K562 (cell line): ENCODE measurements around the gene TTN. TPM values are rescaled to one million over a fixed set of nuclear protein-coding genes. Genes with fewer than 3 reads are reported as not detected.

Source experiments
- CBX3 ChIP-seq, 2 experiments: IDR thresholded peaks; 1 replicate in 1 of 2; 2 replicates in 1 of 2; pipeline ENCODE4 v1.6.1; 2012; ENCODE audit warnings: inconsistent platforms in 2 of 2, low read length in 2 of 2, borderline replicate concordance in 1 of 2, control low read depth in 1 of 2
- EHMT2 ChIP-seq: fragments of 450-650 bp; IDR thresholded peaks from 2 replicates; pipeline ENCODE4 v1.6.1; 2018; ENCODE audit warnings: antibody characterized with exemption
- EP400 ChIP-seq: fragments of 450-650 bp; IDR thresholded peaks from 2 replicates; pipeline ENCODE4 v1.6.1; 2017; ENCODE audit warnings: antibody characterized with exemption, mild to moderate bottlenecking, moderate library complexity
- ERF ChIP-seq: fragments of 450-650 bp; formaldehyde crosslinking; IDR thresholded peaks from 2 replicates; pipeline ENCODE4 v1.4.0; 2020; ENCODE audit warnings: mild to moderate bottlenecking, mixed read lengths
- FOSL1 ChIP-seq: fragments of 200-800 bp; sonication (Bioruptor generic); conservative IDR thresholded peaks from 2 replicates; pipeline ENCODE4 v1.6.1; 2016; ENCODE audit warnings: missing genetic modification characterization, missing compliant biosample characterization
- FOXK2 ChIP-seq, 2 experiments: fragments of 450-650 bp; IDR thresholded peaks in 1 of 2; conservative IDR thresholded peaks in 1 of 2; 2 replicates each; pipeline ENCODE4 v1.6.1; 2016; ENCODE audit warnings: low read depth in 2 of 2, mild to moderate bottlenecking in 1 of 2
- HMBOX1 ChIP-seq: sonication (generic); IDR thresholded peaks from 2 replicates; pipeline ENCODE4 v1.6.1; 2016
- LARP7 ChIP-seq: fragments of 450-650 bp; IDR thresholded peaks from 2 replicates; pipeline ENCODE4 v1.6.1; 2016
- MAX ChIP-seq: sonication (generic); formaldehyde crosslinking; IDR thresholded peaks from 2 replicates; pipeline ENCODE4 v1.9.0; 2022; ENCODE audit warnings: mild to moderate bottlenecking, missing genetic modification reagents
- MEIS2 ChIP-seq: fragments of 450-650 bp; IDR thresholded peaks from 2 replicates; pipeline ENCODE4 v1.6.1; 2014; ENCODE audit warnings: mild to moderate bottlenecking; ENCODE audit not compliant: partially characterized antibody
- MNT ChIP-seq, 2 experiments: fragments of 450-650 bp; conservative IDR thresholded peaks; 2 replicates each; pipeline ENCODE4 v1.6.1; 2017; ENCODE audit warnings: mild to moderate bottlenecking in 2 of 2, moderate library complexity in 2 of 2
- PBX2 ChIP-seq, 2 experiments: IDR thresholded peaks in 1 of 2; conservative IDR thresholded peaks in 1 of 2; 2 replicates each; pipeline ENCODE4 v1.6.1; 2016; ENCODE audit warnings: low read depth in 2 of 2, mild to moderate bottlenecking in 1 of 2, missing compliant biosample characterization in 1 of 2, missing genetic modification characterization in 1 of 2, moderate library complexity in 1 of 2
- PCBP2 ChIP-seq: fragments of 200-400 bp; formaldehyde crosslinking; IDR thresholded peaks from 2 replicates; pipeline ENCODE4 v1.6.1; 2018; ENCODE audit warnings: low read length, low read depth, mild to moderate bottlenecking, moderate library complexity; ENCODE audit not compliant: poor library complexity, severe bottlenecking
- PHF20 ChIP-seq: fragments of 450-650 bp; IDR thresholded peaks from 2 replicates; pipeline ENCODE4 v1.6.1; 2018; ENCODE audit not compliant: partially characterized antibody
- RNF219 ChIP-seq: fragments of 250-450 bp; sonication (Bioruptor Pico); IDR thresholded peaks from 2 replicates; pipeline ENCODE4 v1.5.0; 2022; ENCODE audit warnings: mild to moderate bottlenecking
- SMARCA4 ChIP-seq: fragments of 450-650 bp; IDR thresholded peaks from 2 replicates; pipeline ENCODE4 v1.6.1; 2016
- polyA plus RNA-seq, 8 experiments: library from polyadenylated mRNA; depleted of rRNA in 4 of 8; stranded (reverse) in 5 of 8; unstranded in 3 of 8; fragments of >200 nt; fragmentation: Nextera tagmentation in 2 of 8; fragmentation: Illumina TruSeq in 1 of 8; extraction: Ambion mirVana in 2 of 8; extraction: Trizol in 1 of 8; gene quantifications; 2 replicates each; pipeline versions ENCODE4 v1.2.1 to v1.2.3, GENCODE V29; 2011 to 2014; ENCODE audit warnings: inconsistent platforms in 1 of 8, missing spikeins in 1 of 8
- total RNA-seq, 7 experiments: library from RNA; depleted of rRNA in 6 of 7; stranded (reverse); fragments of >200 nt in 6 of 7; fragmentation: Illumina TruSeq in 2 of 7; extraction: Trizol in 2 of 7; gene quantifications; 2 replicates each; pipeline versions ENCODE4 v1.2.1 to v1.2.3, GENCODE V29; 2011 to 2021; ENCODE audit warnings: low replicate concordance in 1 of 7

The TTN gene
- total and polyA plus RNA-seq, 9 of the 15 experiments (the other 6 are each of a cell fraction or from before 2014, with no cell fraction given), result under 0.01 to 0.20 (median 0.04) TPM; not detected in 1

DNA sequence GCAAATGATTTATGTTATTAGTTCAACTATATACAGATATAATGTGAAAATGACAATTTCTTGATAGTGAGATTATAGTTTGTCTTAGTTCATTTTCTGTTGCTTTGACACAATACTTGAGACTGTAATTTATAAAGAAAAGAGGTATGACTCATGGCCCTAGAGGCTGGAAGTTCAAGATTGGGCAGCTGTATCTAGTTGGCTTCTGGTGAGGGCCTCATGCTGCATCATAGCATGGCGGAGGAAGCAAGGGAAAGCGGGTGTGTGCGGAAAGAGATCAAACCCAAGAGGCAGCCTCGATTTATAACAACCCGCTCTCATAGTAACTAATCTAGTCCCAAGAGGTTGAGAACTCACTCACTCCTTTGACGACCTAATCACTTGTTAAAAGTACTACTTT, 315.6 kb downstream of the TTN start (continued):
- no peak for TF ChIP-seq PBX2 (CRISPR knock-in tag; IDR thresholded peaks at IDR 0.05; ENCODE audit: low read depth)
- TF ChIP-seq PBX2 (tag; conservative IDR thresholded peaks at IDR 0.05; ENCODE audit: low read depth), result 0 out of 2 replicates have a peak, but pooled peaks have one; percentile 15
- TF ChIP-seq EHMT2, result peak; percentile 50; the same call in 1 of the 2 replicates
- TF ChIP-seq EP400, result peak; percentile 21; the same call in 1 of the 2 replicates
- TF ChIP-seq PCBP2, result no peak
- 0 out of 2 replicates have a peak, but pooled peaks have one; percentile 38 for TF ChIP-seq ERF
- TF ChIP-seq FOXK2 (conservative IDR thresholded peaks at IDR 0.05 in 1 of 2, IDR thresholded peaks at IDR 0.05 in 1 of 2; ENCODE audit: low read depth in 2 of 2), result no peak
- TF ChIP-seq MNT (conservative IDR thresholded peaks at IDR 0.05), result 0 out of 4 replicates have a peak, but pooled peaks of 1 of the 2 experiments have one; percentile 34
- TF ChIP-seq LARP7, result no peak
- no peak for TF ChIP-seq RNF219 (CRISPR knock-in tag)
- TF ChIP-seq HMBOX1, result peak; percentile 87; the same call in 1 of the 2 replicates
- peak in 1 of 2 experiments; percentile 41; a peak in 1 of 3 replicates for TF ChIP-seq CBX3 (IDR thresholded peaks at IDR 0.05; ENCODE audit: borderline replicate concordance in 1 of 2, low read length in 2 of 2)
- peak; percentile 34 for TF ChIP-seq MEIS2
- peak; percentile 40 for TF ChIP-seq MAX (CRISPR knock-in tag)
- no peak for TF ChIP-seq PHF20
- TF ChIP-seq SMARCA4, result 0 out of 2 replicates have a peak, but pooled peaks have one; percentile 22
- TF ChIP-seq FOSL1 (tag), result peak; percentile 65
